ENCODE results near the gene KATNAL2. TPM values are rescaled to one million over a fixed set of nuclear protein-coding genes. Genes with fewer than 3 reads are reported as not detected.
A peak's percentile ranks its signal among the peaks of the same experiment; 100 is the strongest.

The KATNAL2 gene
- total RNA-seq, 2 donors from 2014 or later, result 5.6 to 5.7 TPM

GRCh38 chr18:46916551-46917107 lies 773 bp upstream of the KATNAL2 start:
- Histone ChIP-seq H3K4me1 (ENCODE audit: control insufficient read depth in 1 of 2, low read depth in 2 of 2) (peaks cover 9 to 29% of the 10 kb centered on the region in 2 donors), H3K36me3 (no peaks in the 10 kb centered on the region), H3K9me3 (no peaks in the 10 kb centered on the region), H3K27me3 (replicated peaks; ENCODE audit: insufficient read depth) (no peaks in the 10 kb centered on the region), H3K4me3 (peak overlapping the region; percentile 81), H3K27ac (peak overlapping the region; percentile 53 to 54)
- DNase-seq (ENCODE audit: low spot score) (no peak), ATAC-seq (ENCODE audit: insufficient number of reproducible peaks, low FRiP score, low read depth) (peak; percentile 14)
- TF ChIP-seq CTCF (IDR thresholded peaks at IDR 0.05), result no peak

- H3K9me3 ChIP-seq, result no peaks in the 10 kb centered on the region
- peak; percentile 27 for ATAC-seq (ENCODE audit: insufficient number of reproducible peaks, low FRiP score, low read depth)
- H3K4me1 ChIP-seq (ENCODE audit: control insufficient read depth in 1 of 2, low read depth in 2 of 2), result peaks cover 9 to 29% of the 10 kb centered on the region in 2 donors
- H3K36me3 ChIP-seq, result no peaks in the 10 kb centered on the region
- H3K27ac ChIP-seq, result peak overlapping the region; percentile 76 to 91
- H3K4me3 ChIP-seq, result peak overlapping the region; percentile 81
- no peak for TF ChIP-seq CTCF (IDR thresholded peaks at IDR 0.05)
- H3K27me3 ChIP-seq (replicated peaks; ENCODE audit: insufficient read depth), result no peaks in the 10 kb centered on the region
- DNase-seq (ENCODE audit: low spot score), result no peak
These were observed 600 bp downstream of the KATNAL2 start for GRCh38 chr18:46917803-46918600.

- Histone ChIP-seq H3K4me3 (no peak overlapping the region), H3K4me1 (ENCODE audit: control insufficient read depth in 1 of 2, low read depth in 2 of 2) (peaks cover 9 to 20% of the 10 kb centered on the region in 2 donors), H3K36me3 (no peaks in the 10 kb centered on the region), H3K9me3 (no peaks in the 10 kb centered on the region), H3K27ac (no peak overlapping the region), H3K27me3 (replicated peaks; ENCODE audit: insufficient read depth) (no peaks in the 10 kb centered on the region)
- TF ChIP-seq CTCF (IDR thresholded peaks at IDR 0.05), result no peak
- DNase-seq (ENCODE audit: low spot score) (no peak), ATAC-seq (ENCODE audit: insufficient number of reproducible peaks, low FRiP score, low read depth) (no peak)
These were observed 2.7 kb downstream of the KATNAL2 start for GRCh38 chr18:46920067-46920466.

- Histone ChIP-seq H3K4me1 (ENCODE audit: control insufficient read depth in 1 of 2, low read depth in 2 of 2) (peaks cover 3 to 15% of the 10 kb centered on the region in 2 donors), H3K9me3 (no peaks in the 10 kb centered on the region), H3K27me3 (replicated peaks; ENCODE audit: insufficient read depth) (no peaks in the 10 kb centered on the region), H3K4me3 (no peak overlapping the region), H3K36me3 (no peaks in the 10 kb centered on the region), H3K27ac (no peak overlapping the region)
- no peak for TF ChIP-seq CTCF (IDR thresholded peaks at IDR 0.05)
- DNase-seq (ENCODE audit: low spot score) (no peak), ATAC-seq (ENCODE audit: insufficient number of reproducible peaks, low FRiP score, low read depth) (no peak)
These were observed 3.3 kb downstream of the KATNAL2 start for GRCh38 chr18:46920653-46921052.

GRCh38 chr18:46939337-46939963 lies 22.0 kb downstream of the KATNAL2 start:
- TF ChIP-seq CTCF (IDR thresholded peaks at IDR 0.05), result no peak
- DNase-seq (ENCODE audit: low spot score) (no peak), ATAC-seq (ENCODE audit: insufficient number of reproducible peaks, low FRiP score, low read depth) (no peak)

More at GRCh38 chr18:46939337-46939963, 22.0 kb downstream of the KATNAL2 start:
- H3K27me3 ChIP-seq (replicated peaks; ENCODE audit: insufficient read depth), result no peaks in the 10 kb centered on the region
- H3K36me3 ChIP-seq, result no peaks in the 10 kb centered on the region
- H3K4me3 ChIP-seq, result no peak overlapping the region
- H3K4me1 ChIP-seq (ENCODE audit: control insufficient read depth in 1 of 2, low read depth in 2 of 2), result peaks cover 3 to 18% of the 10 kb centered on the region in 2 donors
- no peaks in the 10 kb centered on the region for H3K9me3 ChIP-seq
- no peak overlapping the region for H3K27ac ChIP-seq

Data from thoracic aorta (tissue), 2 donors.